MM.1S (cell line): ENCODE data around the gene NOL9.

Source experiments
- DNase-seq: peaks from one replicate; pipeline ENCODE4 v3.0.0-alpha.2; 2015
- H2AFZ ChIP-seq: fragments of 300-600 bp; sonication (generic); 2 replicates; pipeline ENCODE4 v1.6.0; 2016; ENCODE audit warnings: antibody characterized with exemption, low read length
- H3F3A ChIP-seq: fragments of 300-600 bp; sonication (generic); 2 replicates; pipeline ENCODE4 v1.6.1; 2016; ENCODE audit warnings: mild to moderate bottlenecking, antibody characterized with exemption, low read length, moderate library complexity, mixed read lengths; ENCODE audit not compliant: insufficient read depth
- H3K27ac ChIP-seq: fragments of 300-600 bp; sonication (generic); 2 replicates; pipeline ENCODE4 v1.5.1; 2016; ENCODE audit warnings: mild to moderate bottlenecking, low read length
- H3K27me3 ChIP-seq: fragments of 300-600 bp; sonication (generic); replicated peaks from 2 replicates; pipeline ENCODE4 v1.6.0; 2016; ENCODE audit warnings: low read length; ENCODE audit not compliant: insufficient read depth
- H3K36me3 ChIP-seq: fragments of 300-600 bp; sonication (generic); replicated peaks from 2 replicates; pipeline ENCODE4 v1.6.1; 2016; ENCODE audit warnings: mild to moderate bottlenecking, low read length, mixed read lengths; ENCODE audit not compliant: insufficient read depth
- H3K4me1 ChIP-seq: fragments of 300-600 bp; sonication (generic); 2 replicates; pipeline ENCODE4 v1.6.1; 2016; ENCODE audit warnings: low read length, mixed read lengths
- H3K4me2 ChIP-seq: fragments of 300-600 bp; sonication (generic); 2 replicates; pipeline ENCODE4 v1.6.0; 2016; ENCODE audit warnings: low read depth, low read length
- H3K4me3 ChIP-seq: fragments of 300-600 bp; sonication (generic); 2 replicates; pipeline ENCODE4 v1.5.1; 2016; ENCODE audit warnings: low read length, mixed read lengths
- H3K79me2 ChIP-seq: fragments of 300-600 bp; sonication (generic); 2 replicates; pipeline ENCODE4 v1.6.1; 2016; ENCODE audit warnings: mixed run types, low read length, mixed read lengths
- H3K9ac ChIP-seq: fragments of 300-600 bp; sonication (generic); 2 replicates; pipeline ENCODE4 v1.6.1; 2016; ENCODE audit warnings: low read length, mixed read lengths
- H3K9me2 ChIP-seq: fragments of 300-600 bp; sonication (generic); replicated peaks from 2 replicates; pipeline ENCODE4 v1.6.1; 2016; ENCODE audit warnings: mild to moderate bottlenecking, low read length, mixed read lengths; ENCODE audit not compliant: insufficient read depth
- H3K9me3 ChIP-seq: fragments of 300-600 bp; sonication (generic); replicated peaks from 2 replicates; pipeline ENCODE4 v1.6.1; 2016; ENCODE audit warnings: mild to moderate bottlenecking, low read length, mixed read lengths; ENCODE audit not compliant: insufficient read depth
- H4K20me1 ChIP-seq: fragments of 300-600 bp; sonication (generic); 2 replicates; pipeline ENCODE4 v1.6.1; 2016; ENCODE audit warnings: mild to moderate bottlenecking, low read length, moderate library complexity, mixed read lengths; ENCODE audit not compliant: insufficient read depth
- EZH2 ChIP-seq: fragments of 300-600 bp; sonication (generic); optimal IDR thresholded peaks from 2 replicates; pipeline ENCODE3; 2017; ENCODE audit warnings: low read depth, mild to moderate bottlenecking, antibody characterized with exemption, low read length, mixed read lengths
- EZH2phosphoT487 ChIP-seq: fragments of 300-600 bp; sonication (generic); IDR thresholded peaks from 2 replicates; pipeline ENCODE4 v1.6.1; 2018; ENCODE audit warnings: antibody characterized with exemption, low read length
- TF ChIP-seq, protein P1 (sequence below): fragments of 300-600 bp; sonication (generic); IDR thresholded peaks from 2 replicates; pipeline ENCODE4 v1.5.1; 2016; ENCODE audit warnings: antibody characterized with exemption, low read length, mixed read lengths

Gene NOL9

DNA sequence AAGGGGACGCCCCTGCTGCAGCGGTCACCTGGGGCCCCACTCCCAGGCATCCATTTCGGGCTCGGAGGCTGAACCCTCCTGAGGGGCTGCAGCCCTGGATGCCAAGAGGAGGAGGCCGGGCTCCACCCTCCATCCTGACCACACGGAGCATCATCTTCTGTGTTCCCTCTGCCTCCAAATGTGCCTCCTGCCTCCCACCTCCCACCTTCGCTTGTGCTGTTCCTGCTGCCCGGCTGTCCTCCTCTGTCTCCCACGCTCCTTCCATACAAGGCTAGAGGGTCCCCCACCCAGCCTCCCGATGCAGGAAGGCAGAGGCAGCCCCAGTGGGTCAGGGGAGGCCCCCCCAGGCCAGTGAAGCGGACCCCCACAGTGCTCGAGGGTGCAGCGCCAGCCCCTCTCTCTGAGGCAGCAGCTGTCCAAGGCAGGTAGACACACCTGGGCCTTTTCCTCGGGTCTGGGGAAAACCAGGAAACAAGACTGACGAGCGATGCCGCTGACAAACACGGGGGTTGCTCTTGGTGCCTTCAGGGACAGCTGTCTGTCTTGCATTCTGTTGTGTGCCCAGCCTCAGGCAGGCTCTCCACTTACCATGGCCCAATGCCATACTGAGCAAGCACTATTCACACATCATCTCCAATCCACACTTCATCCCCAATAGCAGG is 46.0 kb downstream of the NOL9 start:
- H3F3A ChIP-seq: no peaks in the 10 kb centered on the region
- no peak overlapping the region for H2AFZ ChIP-seq
- no peak overlapping the region for H3K27ac ChIP-seq
- no peak for DNase-seq
- peaks cover 4% of the 10 kb centered on the region; the same call in 1 of the 2 replicates for H3K4me1 ChIP-seq
- H3K79me2 ChIP-seq: no peaks in the 10 kb centered on the region
- no peak overlapping the region for H3K9ac ChIP-seq
- H3K9me3 ChIP-seq: no peaks in the 10 kb centered on the region
- no peaks in the 10 kb centered on the region for H4K20me1 ChIP-seq
- H3K4me3 ChIP-seq: no peak overlapping the region
- TF ChIP-seq, protein P1, sequence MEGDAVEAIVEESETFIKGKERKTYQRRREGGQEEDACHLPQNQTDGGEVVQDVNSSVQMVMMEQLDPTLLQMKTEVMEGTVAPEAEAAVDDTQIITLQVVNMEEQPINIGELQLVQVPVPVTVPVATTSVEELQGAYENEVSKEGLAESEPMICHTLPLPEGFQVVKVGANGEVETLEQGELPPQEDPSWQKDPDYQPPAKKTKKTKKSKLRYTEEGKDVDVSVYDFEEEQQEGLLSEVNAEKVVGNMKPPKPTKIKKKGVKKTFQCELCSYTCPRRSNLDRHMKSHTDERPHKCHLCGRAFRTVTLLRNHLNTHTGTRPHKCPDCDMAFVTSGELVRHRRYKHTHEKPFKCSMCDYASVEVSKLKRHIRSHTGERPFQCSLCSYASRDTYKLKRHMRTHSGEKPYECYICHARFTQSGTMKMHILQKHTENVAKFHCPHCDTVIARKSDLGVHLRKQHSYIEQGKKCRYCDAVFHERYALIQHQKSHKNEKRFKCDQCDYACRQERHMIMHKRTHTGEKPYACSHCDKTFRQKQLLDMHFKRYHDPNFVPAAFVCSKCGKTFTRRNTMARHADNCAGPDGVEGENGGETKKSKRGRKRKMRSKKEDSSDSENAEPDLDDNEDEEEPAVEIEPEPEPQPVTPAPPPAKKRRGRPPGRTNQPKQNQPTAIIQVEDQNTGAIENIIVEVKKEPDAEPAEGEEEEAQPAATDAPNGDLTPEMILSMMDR: no peak
- no peak for TF ChIP-seq EZH2
- no peak for TF ChIP-seq EZH2phosphoT487
- no peaks in the 10 kb centered on the region for H3K9me2 ChIP-seq
- H3K36me3 ChIP-seq: no peaks in the 10 kb centered on the region
- H3K27me3 ChIP-seq: peaks cover 65% of the 10 kb centered on the region
- no peak overlapping the region for H3K4me2 ChIP-seq

DNA sequence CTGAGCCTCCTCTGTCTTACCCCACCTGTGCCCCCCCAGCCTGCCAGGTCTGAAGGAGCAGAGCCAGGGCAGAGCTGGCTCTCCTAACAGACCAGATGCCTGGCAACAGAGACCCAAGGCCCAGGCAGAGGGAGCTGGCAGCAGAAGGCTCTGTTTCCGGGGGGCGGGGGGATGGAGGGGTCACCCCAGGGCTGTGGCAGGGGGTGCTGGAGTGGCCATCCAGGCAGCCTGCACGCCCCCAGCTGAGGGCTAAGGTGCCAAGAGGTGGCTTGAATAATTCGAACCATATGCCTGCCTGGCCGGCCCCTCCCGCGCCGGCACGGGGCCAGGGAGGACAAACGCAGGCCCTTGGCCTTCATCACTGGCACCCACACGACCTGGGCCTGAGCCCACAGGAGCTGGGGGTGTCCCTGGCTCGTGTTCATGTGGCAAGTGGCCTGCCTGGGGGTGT is 46.8 kb downstream of the NOL9 start:
- TF ChIP-seq EZH2phosphoT487 (no peak), EZH2 (no peak)
- TF ChIP-seq, protein P1: no peak
- H3K79me2 ChIP-seq: no peaks in the 10 kb centered on the region
- no peaks in the 10 kb centered on the region for H3K9me2 ChIP-seq
- H3K27me3 ChIP-seq: peaks cover 73% of the 10 kb centered on the region
- H3K27ac ChIP-seq: no peak overlapping the region
- H3K4me3 ChIP-seq: no peak overlapping the region
- no peak for DNase-seq
- no peaks in the 10 kb centered on the region for H3K36me3 ChIP-seq
- no peaks in the 10 kb centered on the region for H3K9me3 ChIP-seq
- H3K9ac ChIP-seq: no peak overlapping the region
- no peaks in the 10 kb centered on the region for H4K20me1 ChIP-seq
- no peak overlapping the region for H3K4me2 ChIP-seq
- no peak overlapping the region for H2AFZ ChIP-seq
- no peaks in the 10 kb centered on the region for H3K4me1 ChIP-seq
- H3F3A ChIP-seq: no peaks in the 10 kb centered on the region

DNA sequence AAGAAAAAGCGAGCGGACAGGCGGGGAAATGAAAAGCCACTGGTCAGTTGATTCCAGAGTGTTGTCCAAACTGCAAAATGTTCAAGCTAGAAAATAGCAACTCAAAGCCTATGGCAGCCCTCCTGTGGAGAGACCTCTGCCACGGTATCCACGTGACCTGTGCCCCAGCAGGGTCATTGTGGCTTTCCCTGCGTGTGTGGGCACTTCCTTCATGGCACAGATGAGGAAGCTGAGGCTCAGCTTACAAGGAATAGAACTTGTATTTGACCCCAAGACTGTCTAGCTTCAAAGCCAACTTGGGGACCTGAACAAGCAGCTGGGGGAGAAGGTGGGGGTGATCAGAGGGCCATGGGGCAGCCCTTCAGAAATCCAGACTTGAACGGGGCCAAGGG is 47.3 kb downstream of the NOL9 start:
- H3K79me2 ChIP-seq: no peaks in the 10 kb centered on the region
- H3K9me2 ChIP-seq: no peaks in the 10 kb centered on the region
- H3K4me2 ChIP-seq: no peak overlapping the region
- H3K4me1 ChIP-seq: no peaks in the 10 kb centered on the region
- no peaks in the 10 kb centered on the region for H3K36me3 ChIP-seq
- H3K27me3 ChIP-seq: peaks cover 77% of the 10 kb centered on the region
- H3K9me3 ChIP-seq: no peaks in the 10 kb centered on the region
- H3K4me3 ChIP-seq: no peak overlapping the region
- no peak overlapping the region for H3K27ac ChIP-seq
- no peaks in the 10 kb centered on the region for H4K20me1 ChIP-seq
- TF ChIP-seq EZH2phosphoT487: no peak
- no peak for TF ChIP-seq EZH2
- TF ChIP-seq, protein P1: no peak
- DNase-seq: no peak
- no peaks in the 10 kb centered on the region for H3F3A ChIP-seq
- H3K9ac ChIP-seq: no peak overlapping the region
- no peak overlapping the region for H2AFZ ChIP-seq
